ENCODE measurements around the gene AGAP3.

AGAP3 gene

GRCh38 chr7:151088019-151088855, 2.0 kb downstream of the AGAP3 start:
- no peak for DNase-seq (ENCODE audit: low spot score)

GRCh38 chr7:151088856-151089699, 2.8 kb downstream of the AGAP3 start:
- DNase-seq (ENCODE audit: low spot score), result no peak

DNA sequence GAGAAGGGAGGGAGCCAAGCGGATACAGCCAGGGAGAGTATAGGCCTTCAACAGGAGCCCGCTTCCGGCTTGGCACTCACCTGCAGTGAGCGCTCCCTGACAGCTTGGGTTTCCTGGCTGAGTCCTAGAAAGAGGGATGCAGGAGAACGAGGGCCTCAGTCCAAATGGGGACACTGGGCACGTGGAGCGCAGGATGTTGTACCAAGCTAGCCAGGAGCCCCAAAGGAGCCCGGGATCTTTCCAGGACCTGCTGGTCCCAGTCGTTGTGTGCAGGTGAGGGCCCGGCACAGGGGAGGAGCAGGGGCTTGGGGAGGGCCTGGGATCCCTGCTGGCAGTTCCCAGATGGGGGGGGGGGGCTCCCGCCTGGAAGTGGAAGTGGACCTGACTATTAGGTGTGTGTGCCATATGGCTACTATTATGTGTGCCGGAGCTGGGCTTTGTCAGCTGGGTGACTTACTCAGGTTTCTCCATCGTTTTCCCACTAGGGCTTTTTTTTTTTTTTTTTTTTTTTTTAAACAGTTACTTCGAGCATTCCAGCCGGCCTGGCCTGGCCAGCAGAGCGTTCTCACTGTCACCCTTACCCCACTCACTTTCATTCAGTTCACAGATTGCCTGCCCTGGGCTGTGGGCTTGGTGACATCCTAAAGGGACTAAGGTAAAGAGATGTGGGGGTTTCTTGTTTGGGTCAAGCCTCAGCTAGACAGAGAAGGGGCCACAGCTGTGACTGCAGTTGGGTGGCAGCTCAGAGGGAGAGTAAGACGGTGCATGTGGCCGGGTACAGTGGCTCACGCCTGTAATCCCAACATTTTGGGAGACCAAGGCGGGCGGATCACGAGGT, 3.8 kb downstream of the AGAP3 start:
- DNase-seq (ENCODE audit: low spot score), result no peak

- no peak for DNase-seq (ENCODE audit: low spot score)
These were observed 4.7 kb downstream of the AGAP3 start for GRCh38 chr7:151091003-151091402.

DNA sequence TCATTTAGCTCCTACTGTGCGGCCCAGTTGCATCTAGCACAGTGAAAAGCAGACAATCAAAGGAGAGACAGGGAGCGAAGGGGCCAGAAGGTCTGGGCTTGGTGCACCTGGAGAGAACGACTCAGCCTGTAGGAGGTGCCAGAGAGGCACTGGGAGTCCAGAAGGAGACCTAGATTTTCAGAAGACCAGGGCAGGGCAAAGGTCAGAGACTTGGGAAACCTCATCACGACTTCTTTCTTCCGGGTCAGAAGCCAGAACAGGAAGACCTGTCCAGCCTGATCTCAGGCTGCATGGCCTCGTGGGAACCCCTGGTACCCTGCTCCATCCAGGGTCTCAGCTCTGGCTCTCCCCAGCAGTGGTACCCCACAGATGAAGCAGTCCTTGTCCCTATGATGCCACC, 5.2 kb downstream of the AGAP3 start:
- DNase-seq (ENCODE audit: low spot score), result peak; percentile 70

- DNase-seq (ENCODE audit: low spot score), result no peak
These were observed 5.7 kb downstream of the AGAP3 start for GRCh38 chr7:151091988-151092387.

- no peak for DNase-seq (ENCODE audit: low spot score)
These were observed 7.5 kb downstream of the AGAP3 start for GRCh38 chr7:151093748-151094147.

DNA sequence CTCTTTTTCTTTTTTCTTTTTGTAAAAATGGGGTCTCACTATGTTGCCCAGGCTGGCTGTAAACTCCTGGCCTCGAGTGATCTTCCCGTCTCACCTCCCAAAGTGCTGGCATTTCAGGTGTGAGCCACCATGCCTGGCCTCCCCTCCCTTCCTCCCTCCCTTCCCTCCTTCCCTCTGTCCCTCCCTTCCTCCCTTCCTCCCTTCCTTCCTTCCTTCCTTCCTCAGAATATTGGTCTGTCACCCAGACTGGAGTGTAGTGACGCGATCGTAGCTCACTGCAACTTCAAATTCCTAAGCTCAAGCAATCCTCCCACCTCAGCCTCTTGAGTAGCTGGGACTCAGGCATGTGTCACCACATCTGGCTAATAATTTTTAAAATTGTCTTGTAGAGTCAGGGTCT, 8.4 kb downstream of the AGAP3 start:
- DNase-seq (ENCODE audit: low spot score), result no peak

DNA sequence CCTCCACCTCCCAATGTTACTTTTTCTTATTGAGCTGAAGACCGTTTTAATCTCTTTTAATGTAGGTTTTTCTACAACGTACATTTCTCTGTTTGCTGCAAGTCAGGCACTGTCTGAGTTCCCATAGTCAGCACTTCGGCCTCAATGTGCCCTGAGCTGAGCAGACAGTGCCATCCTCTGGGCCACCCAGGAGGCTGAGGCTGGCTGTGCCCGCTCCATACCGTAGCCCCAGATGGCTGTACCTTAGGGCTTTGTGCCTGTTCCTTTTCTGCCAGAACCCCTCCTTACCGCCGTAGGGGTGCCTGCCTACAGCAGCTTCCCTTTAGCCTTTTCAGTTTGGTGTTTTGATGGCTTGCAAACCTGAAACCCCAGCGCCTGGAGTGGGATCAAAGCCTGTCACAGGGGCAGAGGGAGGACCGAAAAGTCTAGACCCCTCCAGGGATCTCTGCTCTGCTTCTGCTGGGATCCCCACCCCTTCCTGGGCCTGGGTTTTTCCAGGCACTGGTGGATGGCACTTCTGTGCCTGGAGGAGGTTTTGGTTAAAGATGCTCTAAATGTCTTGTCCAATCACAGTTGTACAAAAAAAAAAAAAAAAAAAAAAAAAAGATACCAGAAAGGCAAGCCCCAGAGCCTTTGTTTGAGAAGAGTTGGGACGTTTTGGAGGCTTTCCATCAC, 9.0 kb downstream of the AGAP3 start:
- no peak for DNase-seq (ENCODE audit: low spot score)

GRCh38 chr7:151095828-151096475, 9.7 kb downstream of the AGAP3 start:
- DNase-seq (ENCODE audit: low spot score), result no peak

- DNase-seq (ENCODE audit: low spot score), result no peak
These were observed 13.4 kb downstream of the AGAP3 start for GRCh38 chr7:151099486-151100211.

- no peak for DNase-seq (ENCODE audit: low spot score)
These were observed 14.6 kb downstream of the AGAP3 start for GRCh38 chr7:151100921-151101320.

- no peak for DNase-seq (ENCODE audit: low spot score)
These were observed 15.5 kb downstream of the AGAP3 start for GRCh38 chr7:151101621-151102396.

DNA sequence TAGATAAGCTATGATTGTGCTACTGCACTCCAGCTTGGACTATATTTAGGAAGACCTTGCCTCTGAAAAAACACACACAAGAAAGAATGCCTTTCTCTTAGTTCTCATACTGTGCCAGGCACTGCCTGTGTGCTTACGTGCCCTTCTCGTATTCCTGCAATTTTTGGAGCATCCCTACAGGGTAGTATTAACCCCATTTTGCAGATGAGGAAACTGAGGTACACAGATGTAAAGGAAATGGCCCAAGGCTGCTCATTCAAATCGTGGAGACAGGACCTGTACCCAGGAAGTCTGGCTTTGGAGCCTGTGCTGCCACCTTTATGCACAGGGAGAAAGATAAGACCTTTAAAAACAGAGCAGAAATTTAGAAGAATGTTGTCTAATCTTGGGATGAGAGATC, 16.7 kb downstream of the AGAP3 start:
- DNase-seq (ENCODE audit: low spot score), result no peak

GRCh38 chr7:151103973-151104372, 17.7 kb downstream of the AGAP3 start:
- DNase-seq (ENCODE audit: low spot score), result no peak

DNA sequence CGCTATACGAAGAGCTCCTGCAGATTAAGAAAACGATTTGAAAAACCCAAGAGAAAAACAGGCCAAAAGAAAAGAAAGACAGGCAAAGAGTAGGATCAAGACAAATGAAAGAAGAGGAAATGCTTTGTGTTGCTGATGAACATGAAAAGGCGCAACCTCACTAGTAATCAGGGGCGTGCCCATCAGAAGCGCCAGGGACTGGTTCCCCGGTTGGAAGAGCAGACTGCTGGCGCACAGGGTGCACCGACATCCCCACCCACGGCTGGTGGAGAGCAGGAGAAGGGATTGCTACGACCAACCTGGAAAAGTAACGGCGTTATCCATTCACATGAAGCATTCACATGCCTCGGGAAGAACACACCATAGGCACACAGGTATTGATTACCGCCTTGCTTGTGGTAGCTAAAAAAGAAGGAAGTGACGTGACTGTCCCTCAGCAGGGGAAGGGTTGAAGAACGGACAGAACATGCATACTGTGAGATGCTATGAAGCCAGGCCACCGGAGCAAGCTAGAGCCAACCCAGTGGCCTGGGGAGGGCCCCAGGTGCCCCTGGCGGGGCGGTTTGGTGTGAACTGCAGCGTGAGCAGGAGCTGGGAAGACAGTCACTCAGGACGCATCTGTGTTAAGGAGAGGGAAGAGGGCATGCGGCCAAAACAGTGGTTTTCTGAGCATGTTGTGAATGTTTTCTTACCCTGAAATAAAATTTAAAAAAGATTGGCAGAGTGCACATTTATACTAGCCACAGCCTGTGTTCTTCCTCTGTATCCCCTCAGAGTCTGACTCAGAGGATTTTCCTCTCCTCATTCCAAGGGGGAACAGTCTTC, 18.3 kb downstream of the AGAP3 start:
- no peak for DNase-seq (ENCODE audit: low spot score)

- DNase-seq (ENCODE audit: low spot score), result no peak
These were observed 21.6 kb downstream of the AGAP3 start for GRCh38 chr7:151107882-151108281.

DNA sequence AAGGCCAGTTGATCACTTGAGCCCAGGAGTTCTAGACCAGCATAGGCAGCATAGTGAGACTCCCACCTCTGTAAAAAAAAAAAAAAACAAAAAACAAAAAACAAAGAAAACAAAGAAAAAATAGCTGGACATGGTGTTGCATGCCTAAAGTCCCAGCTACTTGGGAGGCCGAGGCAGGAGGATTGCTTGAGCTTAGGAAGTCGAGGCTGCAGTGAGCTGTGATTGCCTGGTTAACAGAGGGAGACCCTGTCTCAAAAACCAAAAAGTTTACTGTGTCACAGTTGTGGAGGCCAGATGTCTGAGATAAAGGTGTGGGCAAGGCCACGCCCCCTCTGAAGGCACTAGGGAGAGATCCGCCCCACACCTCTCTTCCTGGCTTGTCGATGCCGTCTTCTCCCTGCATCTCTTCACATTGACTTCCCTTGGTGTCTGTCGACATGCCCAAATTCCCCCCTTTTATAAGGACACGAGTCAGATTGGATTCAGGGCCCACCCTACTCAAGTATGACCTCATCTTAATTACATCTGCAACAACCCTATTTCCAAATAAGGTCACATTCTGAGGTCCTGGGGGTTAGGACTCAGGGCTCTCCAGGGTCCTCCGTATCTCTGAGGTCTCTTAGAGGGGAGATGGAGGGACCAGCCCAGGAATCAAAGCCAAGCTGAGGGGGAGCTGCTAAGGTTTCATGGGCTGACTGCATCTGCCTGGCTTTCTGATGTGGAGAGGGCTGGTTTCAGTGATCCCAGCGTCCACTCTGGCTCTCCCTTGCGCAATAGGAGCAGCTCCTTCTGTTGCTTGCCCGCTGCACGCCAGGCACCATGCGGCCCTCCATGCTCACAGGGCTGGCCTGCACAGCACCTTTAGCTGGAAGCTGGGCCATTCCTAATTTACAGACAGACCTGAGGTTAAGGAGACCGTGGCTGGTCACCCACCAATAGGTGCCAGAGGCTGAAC, 23.1 kb downstream of the AGAP3 start:
- DNase-seq (ENCODE audit: low spot score), result no peak

All from NAMALWA (cell line).